IPS-NIHi11 (cell line): ENCODE measurements around the gene BHLHE23.
A peak's percentile ranks its signal among the peaks of the same experiment; 100 is the strongest.
"Not testable (repeated sequence)": the region's sequence is repeated elsewhere in the genome, so short reads cannot be mapped to it uniquely, and the experiment has no call there.

Experiments used
- DNase-seq: peaks from one replicate; pipeline ENCODE4 v3.0.0; 2012; ENCODE audit warnings: mixed read lengths, low spot score

BHLHE23 gene

DNA sequence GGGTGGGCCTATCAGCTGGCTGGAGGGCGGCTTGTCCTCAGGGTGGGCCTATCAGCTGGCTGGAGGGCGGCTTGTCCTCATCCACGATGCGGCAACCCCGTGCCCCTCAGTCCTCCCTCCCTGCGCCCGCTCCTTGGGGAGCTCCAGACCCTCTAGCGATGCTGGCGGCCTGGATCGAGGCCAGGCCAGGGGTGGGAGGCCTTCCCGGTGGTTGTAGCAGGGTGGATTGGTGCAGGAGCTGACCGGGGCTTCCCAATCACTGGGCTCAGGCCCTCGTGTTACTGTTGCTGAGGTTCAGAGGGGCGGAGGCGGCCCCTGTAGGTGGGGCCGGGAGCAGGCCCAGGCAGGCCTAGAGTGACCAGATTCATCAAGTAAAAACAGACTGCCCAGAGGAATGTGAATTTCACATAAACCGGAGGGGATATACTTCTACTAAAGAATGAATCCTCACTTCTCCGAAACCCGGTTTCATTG lies 45.4 kb downstream of the BHLHE23 start:
- DNase-seq, result peak; percentile 61

GRCh38 chr20:62960446-62961309 lies 46.1 kb downstream of the BHLHE23 start:
- DNase-seq, result not testable (repeated sequence)

DNA sequence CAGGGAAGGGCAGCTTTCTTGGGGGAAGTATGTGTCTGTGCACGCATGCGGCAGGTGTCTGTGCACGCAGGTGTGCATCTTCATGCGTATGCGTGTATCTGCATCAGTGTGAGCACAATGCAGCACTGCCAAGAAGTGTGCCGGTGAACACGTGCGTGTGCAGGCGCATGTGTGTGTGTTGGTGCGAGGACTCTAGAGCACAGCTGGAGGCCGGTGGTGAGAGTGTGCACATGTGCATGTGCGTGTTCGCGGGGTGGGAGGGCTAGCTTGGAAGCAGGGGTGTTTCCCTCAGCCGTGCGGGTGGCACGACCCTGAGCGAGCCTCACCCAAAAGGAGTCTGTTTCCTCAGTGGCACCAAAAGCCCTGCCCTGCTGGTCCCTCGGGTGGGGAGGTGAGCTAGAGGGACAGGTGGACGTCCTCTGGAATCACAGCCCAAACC lies 46.7 kb downstream of the BHLHE23 start:
- DNase-seq, result no peak

DNA sequence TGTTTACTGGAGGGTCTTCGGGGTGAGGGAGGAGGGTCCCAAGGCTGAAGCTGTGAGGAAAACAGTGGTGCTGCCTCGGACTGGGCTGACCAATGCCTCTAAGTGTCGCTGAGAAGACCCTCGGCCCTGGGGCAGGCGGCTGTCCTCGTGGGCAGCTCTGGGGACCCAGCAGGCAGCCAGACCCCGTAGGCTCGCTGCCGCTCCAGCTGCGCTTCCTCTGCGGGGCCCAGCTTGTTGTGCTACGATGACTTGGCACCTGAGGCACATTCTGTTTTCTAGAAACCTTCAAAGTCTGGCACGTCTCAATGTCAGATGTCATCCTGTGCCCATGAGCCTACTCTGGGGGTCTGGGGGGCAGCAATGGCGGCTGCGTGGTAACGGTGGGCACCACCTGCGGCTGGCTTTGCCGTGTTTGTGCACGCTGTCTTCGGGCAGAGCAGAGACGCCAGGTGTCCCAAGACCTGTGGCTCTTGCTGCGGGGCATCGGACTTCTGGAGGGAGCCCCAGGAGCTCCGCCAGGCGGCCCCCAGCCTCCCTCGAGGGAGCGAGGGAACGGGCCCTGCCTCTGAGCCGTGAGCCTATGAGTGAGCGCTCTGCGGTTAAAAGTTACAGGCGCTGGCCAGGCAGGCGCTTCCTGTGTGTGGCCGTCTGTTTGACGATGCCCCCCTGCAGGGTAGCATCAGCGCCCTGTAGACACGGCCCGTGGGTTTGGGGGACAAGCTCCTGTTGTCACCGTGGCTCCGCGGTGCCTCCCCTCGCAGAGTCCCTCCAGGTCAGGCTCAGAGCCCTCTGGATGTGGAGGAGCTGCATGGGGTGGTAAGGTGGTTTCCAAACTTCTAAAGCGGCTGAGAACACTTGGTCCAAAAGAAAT lies 47.4 kb downstream of the BHLHE23 start:
- DNase-seq, result no peak

GRCh38 chr20:62958388-62959100 lies 48.2 kb downstream of the BHLHE23 start:
- no peak for DNase-seq

DNA sequence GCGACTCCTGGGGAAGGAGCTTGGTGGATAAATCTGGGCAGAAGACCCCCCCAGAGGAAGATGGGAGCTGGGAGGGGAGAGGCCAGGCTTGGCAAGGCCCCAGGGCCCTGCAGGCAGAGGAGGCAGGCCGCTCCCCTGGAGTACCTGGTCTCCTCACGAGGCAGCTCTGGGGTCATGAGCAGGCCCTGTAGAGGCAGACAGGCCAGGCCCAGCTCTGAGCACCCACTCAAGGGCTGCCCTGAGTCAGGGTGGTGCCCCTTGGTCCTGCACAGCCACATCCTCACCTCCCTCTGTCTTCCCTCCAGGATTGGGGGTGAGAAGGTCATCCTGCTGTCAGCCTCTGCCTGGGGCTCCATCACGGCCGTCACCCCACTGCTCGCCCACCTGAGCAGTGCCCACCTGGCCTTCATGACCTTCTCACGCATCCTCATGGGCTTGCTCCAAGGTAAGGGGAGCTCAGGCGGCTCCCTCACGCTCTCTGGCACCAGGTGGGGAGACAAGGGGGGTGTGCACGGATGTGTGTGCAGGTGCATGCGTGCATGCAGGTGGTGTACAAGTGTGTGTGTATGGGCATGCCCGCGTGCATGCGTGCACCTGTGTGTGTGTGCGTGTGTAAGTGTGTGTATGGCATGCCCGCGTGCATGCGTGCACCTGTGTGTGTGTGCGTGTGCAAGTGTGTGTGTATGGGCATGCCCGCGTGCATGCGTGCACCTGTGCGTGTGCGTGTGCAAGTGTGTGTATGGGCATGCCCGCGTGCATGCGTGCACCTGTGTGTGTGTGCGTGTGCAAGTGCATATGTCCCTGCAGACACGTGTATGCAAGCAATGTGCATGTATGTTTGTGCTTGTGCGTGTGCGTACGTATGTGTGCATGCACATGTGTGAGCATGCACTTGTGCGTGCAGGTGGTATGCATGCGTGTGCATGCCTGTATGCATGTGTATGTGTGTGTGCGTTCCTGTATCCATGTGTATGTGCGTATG lies 49.3 kb downstream of the BHLHE23 start:
- no peak for DNase-seq

GRCh38 chr20:62956387-62957135 lies 50.2 kb downstream of the BHLHE23 start:
- no peak for DNase-seq
